HCT116 (cell line): ENCODE results near the gene SYNDIG1. TPM values are rescaled to one million over a fixed set of nuclear protein-coding genes. Genes with fewer than 3 reads are reported as not detected.

Experiments used
- ATAC-seq: fragments of 200-7000 bp; cut with Tn5 transposase; 2 replicates; pipeline ENCODE4 v1.9.1; 2020; ENCODE audit warnings: mild to moderate bottlenecking, moderate library complexity
- BruUV-seq: library from RNA; stranded (reverse); fragments of 400-500 nt; replicated peaks from 2 replicates; lab custom pipeline; 2021; lab: Mats Ljungman, UMichigan
- CTCF ChIA-PET: fragments of 300-600 bp; sonication (Branson Sonifier 250); formaldehyde crosslinking; loops from one replicate; lab custom pipeline; 2021; ENCODE audit warnings: antibody characterized with exemption; lab: Charles Lee
- POLR2A ChIA-PET: fragments of 300-600, 350-600 bp; sonication (Branson Sonifier 250); formaldehyde crosslinking; loops from one replicate; lab custom pipeline; 2021; ENCODE audit warnings: antibody characterized with exemption; lab: Charles Lee
- RAD21 ChIA-PET, 2 experiments: fragments of 300-600 bp; sonication (Branson Sonifier 250); formaldehyde crosslinking; loops; one replicate each; lab custom pipeline; 2023; ENCODE audit warnings: low total read pairs in 2 of 2; ENCODE audit not compliant: uncharacterized antibody in 2 of 2, unreplicated experiment in 2 of 2, low non-redundant PET in 1 of 2; lab: Charles Lee
- DNase-seq: peaks from one replicate; pipeline ENCODE4 v3.0.0-alpha.2; 2010; ENCODE audit warnings: low read depth, low spot score
- H2AFZ ChIP-seq: fragments of 200-600 bp; shearing (Covaris generic), sonication (generic); 2 replicates; pipeline ENCODE4 v1.6.1; 2017; ENCODE audit warnings: low read depth, mixed run types, mixed read lengths, antibody characterized with exemption, low read length; ENCODE audit not compliant: poor library complexity, severe bottlenecking
- H3K27ac ChIP-seq: 2 replicates; pipeline ENCODE4 v1.5.1; 2012; ENCODE audit warnings: low read depth, low read length
- H3K27me3 ChIP-seq: fragments of 200-600 bp; sonication (generic); 2 replicates; pipeline ENCODE4 v1.6.1; 2016; ENCODE audit warnings: mixed run types, low read length, mixed read lengths; ENCODE audit not compliant: insufficient read depth
- H3K36me3 ChIP-seq, 2 experiments: fragments of 200-500 bp in 1 of 2; fragments of 200-600 bp in 1 of 2; sonication (Bioruptor generic) in 1 of 2; sonication (generic) in 1 of 2; 2 replicates each; pipeline versions ENCODE4 v1.5.1 to v1.6.1; 2014 to 2016; ENCODE audit warnings: low read length in 2 of 2, inconsistent platforms in 1 of 2, mixed read lengths in 1 of 2, mixed run types in 1 of 2; ENCODE audit not compliant: insufficient read depth in 2 of 2, control insufficient read depth in 1 of 2
- H3K4me1 ChIP-seq, 2 experiments: fragments of 200-600 bp in 1 of 2; sonication (generic) in 1 of 2; 2 replicates each; pipeline versions ENCODE4 v1.5.1 to v1.6.1; 2012 to 2017; ENCODE audit warnings: low read length in 2 of 2, inconsistent platforms in 1 of 2, mild to moderate bottlenecking in 1 of 2, mixed read lengths in 1 of 2, mixed run types in 1 of 2, moderate library complexity in 1 of 2; ENCODE audit not compliant: insufficient read depth in 2 of 2, control insufficient read depth in 1 of 2
- H3K4me2 ChIP-seq: fragments of 200-600 bp; sonication (generic); 2 replicates; pipeline ENCODE4 v1.6.1; 2017; ENCODE audit warnings: mixed run types, low read length, mixed read lengths
- H3K4me3 ChIP-seq, 2 experiments: fragments of 200-600 bp in 1 of 2; sonication (generic) in 1 of 2; replicated peaks in 1 of 2; 2 replicates each; pipeline ENCODE4 v1.5.1; 2011 to 2016; ENCODE audit warnings: low read length in 2 of 2, control low read depth in 1 of 2, low read depth in 1 of 2, mild to moderate bottlenecking in 1 of 2, mixed read lengths in 1 of 2, mixed run types in 1 of 2
- H3K79me2 ChIP-seq: fragments of 200-600 bp; sonication (generic); 2 replicates; pipeline ENCODE4 v1.6.1; 2017; ENCODE audit warnings: mild to moderate bottlenecking, mixed run types, low read length, moderate library complexity, mixed read lengths; ENCODE audit not compliant: insufficient read depth
- H3K9ac ChIP-seq: fragments of 200-600 bp; sonication (generic); 2 replicates; pipeline ENCODE4 v1.6.1; 2016; ENCODE audit warnings: low read length, mixed read lengths
- H3K9me2 ChIP-seq: fragments of 200-600 bp; sonication (generic), shearing (Covaris generic); 2 replicates; pipeline ENCODE4 v1.6.1; 2017; ENCODE audit warnings: mixed run types, mild to moderate bottlenecking, moderate library complexity; ENCODE audit not compliant: insufficient read depth
- H3K9me3 ChIP-seq, 2 experiments: fragments of 200-500 bp in 1 of 2; fragments of 200-600 bp in 1 of 2; sonication (Bioruptor generic) in 1 of 2; sonication (generic) in 1 of 2; 2 replicates each; pipeline ENCODE4 v1.6.1; 2014 to 2017; ENCODE audit warnings: low read length in 2 of 2, mixed read lengths in 2 of 2, inconsistent platforms in 1 of 2, low read depth in 1 of 2, mild to moderate bottlenecking in 1 of 2, mixed run types in 1 of 2, moderate library complexity in 1 of 2; ENCODE audit not compliant: control insufficient read depth in 1 of 2, insufficient read depth in 1 of 2
- H4K20me1 ChIP-seq: fragments of 200-600 bp; sonication (generic), shearing (Covaris generic); 2 replicates; pipeline ENCODE4 v1.6.1; 2017; ENCODE audit warnings: mixed run types, mild to moderate bottlenecking, moderate library complexity; ENCODE audit not compliant: insufficient read depth
- CEBPB ChIP-seq: IDR thresholded peaks from 2 replicates; pipeline ENCODE4 v1.6.1; 2012; ENCODE audit warnings: low read depth
- ELF1 ChIP-seq: IDR thresholded peaks from 2 replicates; pipeline ENCODE4 v1.6.1; 2012; ENCODE audit warnings: low read depth, borderline replicate concordance
- EZH2 ChIP-seq: fragments of 200-600 bp; sonication (generic); IDR thresholded peaks from 2 replicates; pipeline ENCODE4 v1.6.1; 2017; ENCODE audit warnings: antibody characterized with exemption, mixed run types
- EZH2phosphoT487 ChIP-seq: fragments of 200-600 bp; IDR thresholded peaks from 2 replicates; pipeline ENCODE4 v1.6.1; 2018; ENCODE audit warnings: antibody characterized with exemption, borderline replicate concordance
- FOSL1 ChIP-seq: IDR thresholded peaks from 2 replicates; pipeline ENCODE4 v1.6.1; 2012; ENCODE audit warnings: low read depth
- JUND ChIP-seq: IDR thresholded peaks from 2 replicates; pipeline ENCODE4 v1.6.1; 2012
- POLR2A ChIP-seq: IDR thresholded peaks from 2 replicates; pipeline ENCODE4 v1.7.0; 2011; ENCODE audit warnings: borderline replicate concordance; ENCODE audit not compliant: insufficient read depth, insufficient read length; ENCODE audit errors: extremely low read depth
- POLR2AphosphoS5 ChIP-seq: IDR thresholded peaks from 2 replicates; pipeline ENCODE4 v1.6.1; 2011; ENCODE audit warnings: mild to moderate bottlenecking, low read depth, low read length, moderate library complexity
- RAD21 ChIP-seq: IDR thresholded peaks from 2 replicates; pipeline ENCODE4 v1.6.1; 2012; ENCODE audit warnings: low read depth, mild to moderate bottlenecking
- SIN3A ChIP-seq: IDR thresholded peaks from 2 replicates; pipeline ENCODE4 v1.6.1; 2012; ENCODE audit warnings: low read depth
- SP1 ChIP-seq: IDR thresholded peaks from 2 replicates; pipeline ENCODE4 v1.6.1; 2012; ENCODE audit warnings: low read depth
- SRF ChIP-seq: IDR thresholded peaks from 2 replicates; pipeline ENCODE4 v1.6.1; 2012; ENCODE audit warnings: low read depth
- YY1 ChIP-seq: IDR thresholded peaks from 2 replicates; pipeline ENCODE4 v1.6.1; 2011; ENCODE audit warnings: low read length, low read depth, moderate library complexity, mild to moderate bottlenecking; ENCODE audit not compliant: insufficient replicate concordance; ENCODE audit errors: extremely low read depth
- ZFX ChIP-seq: fragments of 450-650 bp; IDR thresholded peaks from 2 replicates; pipeline ENCODE4 v1.6.1; 2017
- ZNF274 ChIP-seq: fragments of 200-500 bp; sonication (Bioruptor generic); IDR thresholded peaks from 2 replicates; pipeline ENCODE4 v1.6.1; 2014; ENCODE audit warnings: mild to moderate bottlenecking, low read depth, low read length, inconsistent platforms
- intact Hi-C: fragments of 100-400 bp; cut with micrococcal nuclease; formaldehyde crosslinking; loops from 2 replicates; pipeline ENCODE4 v1.10.0; 2022
- total RNA-seq: library from RNA; stranded (reverse); gene quantifications from one replicate; pipeline ENCODE4 v1.2.1, GENCODE V29; 2021; ENCODE audit not compliant: unreplicated experiment
- TF ChIP-seq, protein P1 (sequence below): IDR thresholded peaks from 2 replicates; pipeline ENCODE4 v1.6.1; 2011; ENCODE audit warnings: mild to moderate bottlenecking, low read length, moderate library complexity; ENCODE audit not compliant: insufficient replicate concordance; ENCODE audit errors: extremely low read depth
- TF ChIP-seq, protein P2 (sequence below), 3 experiments: fragments of 200-600 bp in 1 of 3; sonication (generic) in 1 of 3; IDR thresholded peaks in 2 of 3; conservative IDR thresholded peaks in 1 of 3; 2 replicates each; pipeline ENCODE4 v1.5.1; 2012 to 2017; ENCODE audit warnings: low read depth in 2 of 3, low read length in 2 of 3, antibody characterized with exemption in 1 of 3, borderline replicate concordance in 1 of 3, control low read depth in 1 of 3, mild to moderate bottlenecking in 1 of 3, mixed read lengths in 1 of 3, mixed run types in 1 of 3, moderate library complexity in 1 of 3; ENCODE audit not compliant: insufficient read depth in 1 of 3
- TF ChIP-seq, protein P3 (sequence below): IDR thresholded peaks from 2 replicates; pipeline ENCODE4 v1.6.1; 2012; ENCODE audit warnings: low read depth
- TF ChIP-seq, protein P4 (sequence below): IDR thresholded peaks from 2 replicates; pipeline ENCODE4 v1.6.1; 2012

The SYNDIG1 gene
- total RNA-seq, 1 experiment from 2014 or later: not detected

DNA sequence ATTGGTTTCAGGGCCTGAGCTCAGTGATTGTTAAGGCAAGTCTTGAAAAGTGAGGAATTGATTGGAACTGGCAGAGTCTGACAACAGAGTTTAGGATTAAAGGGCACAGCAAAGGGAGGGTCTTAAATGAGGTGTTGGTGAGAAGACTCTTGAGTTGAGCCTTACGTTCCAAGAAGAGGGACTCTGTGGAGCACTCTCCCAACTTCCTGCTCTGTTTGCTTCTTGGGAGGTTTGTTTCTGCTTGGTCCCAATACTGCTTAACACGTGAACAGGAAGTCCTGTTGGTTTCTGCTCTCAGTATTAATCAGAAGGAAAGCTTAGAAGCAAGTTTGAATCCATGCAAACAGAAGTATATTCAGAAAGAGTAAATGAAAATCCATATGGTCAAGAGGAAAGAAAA, 15.6 kb upstream of the SYNDIG1 start:
- Histone ChIP-seq H2AFZ (no peak overlapping the region), H3K4me3 (no peak overlapping the region), H3K9ac (no peak overlapping the region), H3K4me1 (no peaks in the 10 kb centered on the region), H3K9me3 (no peaks in the 10 kb centered on the region), H3K79me2 (no peaks in the 10 kb centered on the region), H4K20me1 (no peaks in the 10 kb centered on the region), H3K36me3 (no peaks in the 10 kb centered on the region), H3K27ac (no peak overlapping the region), H3K27me3 (peaks cover 16% of the 10 kb centered on the region), H3K4me2 (no peak overlapping the region), H3K9me2 (no peaks in the 10 kb centered on the region)
- intact Hi-C loops: no loop called here
- TF ChIP-seq POLR2A: no peak
- no peak for TF ChIP-seq EZH2
- no peak for TF ChIP-seq ZFX
- TF ChIP-seq EZH2phosphoT487: no peak
- TF ChIP-seq CEBPB: no peak
- TF ChIP-seq, protein P1, sequence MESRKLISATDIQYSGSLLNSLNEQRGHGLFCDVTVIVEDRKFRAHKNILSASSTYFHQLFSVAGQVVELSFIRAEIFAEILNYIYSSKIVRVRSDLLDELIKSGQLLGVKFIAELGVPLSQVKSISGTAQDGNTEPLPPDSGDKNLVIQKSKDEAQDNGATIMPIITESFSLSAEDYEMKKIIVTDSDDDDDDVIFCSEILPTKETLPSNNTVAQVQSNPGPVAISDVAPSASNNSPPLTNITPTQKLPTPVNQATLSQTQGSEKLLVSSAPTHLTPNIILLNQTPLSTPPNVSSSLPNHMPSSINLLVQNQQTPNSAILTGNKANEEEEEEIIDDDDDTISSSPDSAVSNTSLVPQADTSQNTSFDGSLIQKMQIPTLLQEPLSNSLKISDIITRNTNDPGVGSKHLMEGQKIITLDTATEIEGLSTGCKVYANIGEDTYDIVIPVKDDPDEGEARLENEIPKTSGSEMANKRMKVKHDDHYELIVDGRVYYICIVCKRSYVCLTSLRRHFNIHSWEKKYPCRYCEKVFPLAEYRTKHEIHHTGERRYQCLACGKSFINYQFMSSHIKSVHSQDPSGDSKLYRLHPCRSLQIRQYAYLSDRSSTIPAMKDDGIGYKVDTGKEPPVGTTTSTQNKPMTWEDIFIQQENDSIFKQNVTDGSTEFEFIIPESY: no peak
- TF ChIP-seq, protein P2, sequence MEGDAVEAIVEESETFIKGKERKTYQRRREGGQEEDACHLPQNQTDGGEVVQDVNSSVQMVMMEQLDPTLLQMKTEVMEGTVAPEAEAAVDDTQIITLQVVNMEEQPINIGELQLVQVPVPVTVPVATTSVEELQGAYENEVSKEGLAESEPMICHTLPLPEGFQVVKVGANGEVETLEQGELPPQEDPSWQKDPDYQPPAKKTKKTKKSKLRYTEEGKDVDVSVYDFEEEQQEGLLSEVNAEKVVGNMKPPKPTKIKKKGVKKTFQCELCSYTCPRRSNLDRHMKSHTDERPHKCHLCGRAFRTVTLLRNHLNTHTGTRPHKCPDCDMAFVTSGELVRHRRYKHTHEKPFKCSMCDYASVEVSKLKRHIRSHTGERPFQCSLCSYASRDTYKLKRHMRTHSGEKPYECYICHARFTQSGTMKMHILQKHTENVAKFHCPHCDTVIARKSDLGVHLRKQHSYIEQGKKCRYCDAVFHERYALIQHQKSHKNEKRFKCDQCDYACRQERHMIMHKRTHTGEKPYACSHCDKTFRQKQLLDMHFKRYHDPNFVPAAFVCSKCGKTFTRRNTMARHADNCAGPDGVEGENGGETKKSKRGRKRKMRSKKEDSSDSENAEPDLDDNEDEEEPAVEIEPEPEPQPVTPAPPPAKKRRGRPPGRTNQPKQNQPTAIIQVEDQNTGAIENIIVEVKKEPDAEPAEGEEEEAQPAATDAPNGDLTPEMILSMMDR (IDR thresholded peaks at IDR 0.05 in 2 of 3, conservative IDR thresholded peaks at IDR 0.05 in 1 of 3; ENCODE audit: borderline replicate concordance in 1 of 3, insufficient read depth in 1 of 3, low read depth in 2 of 3, low read length in 2 of 3): no peak
- TF ChIP-seq YY1: no peak
- no peak for TF ChIP-seq FOSL1
- TF ChIP-seq RAD21: no peak
- TF ChIP-seq, protein P3, sequence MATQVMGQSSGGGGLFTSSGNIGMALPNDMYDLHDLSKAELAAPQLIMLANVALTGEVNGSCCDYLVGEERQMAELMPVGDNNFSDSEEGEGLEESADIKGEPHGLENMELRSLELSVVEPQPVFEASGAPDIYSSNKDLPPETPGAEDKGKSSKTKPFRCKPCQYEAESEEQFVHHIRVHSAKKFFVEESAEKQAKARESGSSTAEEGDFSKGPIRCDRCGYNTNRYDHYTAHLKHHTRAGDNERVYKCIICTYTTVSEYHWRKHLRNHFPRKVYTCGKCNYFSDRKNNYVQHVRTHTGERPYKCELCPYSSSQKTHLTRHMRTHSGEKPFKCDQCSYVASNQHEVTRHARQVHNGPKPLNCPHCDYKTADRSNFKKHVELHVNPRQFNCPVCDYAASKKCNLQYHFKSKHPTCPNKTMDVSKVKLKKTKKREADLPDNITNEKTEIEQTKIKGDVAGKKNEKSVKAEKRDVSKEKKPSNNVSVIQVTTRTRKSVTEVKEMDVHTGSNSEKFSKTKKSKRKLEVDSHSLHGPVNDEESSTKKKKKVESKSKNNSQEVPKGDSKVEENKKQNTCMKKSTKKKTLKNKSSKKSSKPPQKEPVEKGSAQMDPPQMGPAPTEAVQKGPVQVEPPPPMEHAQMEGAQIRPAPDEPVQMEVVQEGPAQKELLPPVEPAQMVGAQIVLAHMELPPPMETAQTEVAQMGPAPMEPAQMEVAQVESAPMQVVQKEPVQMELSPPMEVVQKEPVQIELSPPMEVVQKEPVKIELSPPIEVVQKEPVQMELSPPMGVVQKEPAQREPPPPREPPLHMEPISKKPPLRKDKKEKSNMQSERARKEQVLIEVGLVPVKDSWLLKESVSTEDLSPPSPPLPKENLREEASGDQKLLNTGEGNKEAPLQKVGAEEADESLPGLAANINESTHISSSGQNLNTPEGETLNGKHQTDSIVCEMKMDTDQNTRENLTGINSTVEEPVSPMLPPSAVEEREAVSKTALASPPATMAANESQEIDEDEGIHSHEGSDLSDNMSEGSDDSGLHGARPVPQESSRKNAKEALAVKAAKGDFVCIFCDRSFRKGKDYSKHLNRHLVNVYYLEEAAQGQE: no peak
- no peak for TF ChIP-seq SRF
- TF ChIP-seq ELF1: no peak
- TF ChIP-seq JUND: no peak
- no peak for TF ChIP-seq SP1
- no peak for TF ChIP-seq SIN3A
- TF ChIP-seq ZNF274: no peak
- TF ChIP-seq, protein P4, sequence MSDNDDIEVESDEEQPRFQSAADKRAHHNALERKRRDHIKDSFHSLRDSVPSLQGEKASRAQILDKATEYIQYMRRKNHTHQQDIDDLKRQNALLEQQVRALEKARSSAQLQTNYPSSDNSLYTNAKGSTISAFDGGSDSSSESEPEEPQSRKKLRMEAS: no peak
- no peak for TF ChIP-seq POLR2AphosphoS5
- DNase-seq (no peak), ATAC-seq (no peak)
- ChIA-PET CTCF (no interaction called here), RAD21 (no interaction called here), POLR2A (no interaction called here)
- BruUV-seq: no TSS peak
